ENCODE measurements around the gene MACROD2. TPM values are rescaled to one million over a fixed set of nuclear protein-coding genes. Genes with fewer than 3 reads are reported as not detected.

Gene MACROD2
- total and polyA plus RNA-seq, 2 of the 4 experiments (the other 2 are of a cell fraction), result not detected

GRCh38 chr20:14450256-14450655 lies 454.9 kb downstream of the MACROD2 start:
- in situ Hi-C loops (cut with MboI; ENCODE audit: low sequenced_read_pairs), result no loop called here
- POLR2A ChIA-PET (ENCODE audit: unreplicated experiment), result no interaction called here
- Histone ChIP-seq H3K4me3 (ENCODE audit: insufficient read depth, low read depth, low read length) (no peak overlapping the region), H2BK15ac (ENCODE audit: low read depth, low read length) (peak overlapping the region; percentile 79; the same call in 1 of the 3 replicates), H2AK9ac (replicated peaks; ENCODE audit: low read depth, low read length, poor library complexity) (no peak overlapping the region), H3K9ac (ENCODE audit: low read depth, low read length) (no peak overlapping the region), H4K20me1 (ENCODE audit: insufficient read depth, low read length) (no peaks in the 10 kb centered on the region), H4K91ac (ENCODE audit: insufficient read depth, low read depth, low read length) (peak overlapping the region; percentile 68; the same call in 1 of the 2 replicates), H3K27ac (ENCODE audit: insufficient read depth, low read length) (no peak overlapping the region), H3K4ac (ENCODE audit: low read depth, low read length) (peak overlapping the region; percentile 49; the same call in 1 of the 2 replicates), H3K56ac (ENCODE audit: extremely low read depth, insufficient read depth, low read length) (no peak overlapping the region), H3K27me3 (ENCODE audit: control insufficient read depth, insufficient read depth, low read length) (no peaks in the 10 kb centered on the region), H2BK20ac (ENCODE audit: low read depth, low read length) (peak overlapping the region; percentile 78; the same call in 1 of the 2 replicates), H2AK5ac (ENCODE audit: low read depth, low read length) (peak overlapping the region; percentile 59; the same call in 1 of the 2 replicates), H3K18ac (ENCODE audit: low read depth, low read length) (peak overlapping the region; percentile 62), H3K4me2 (ENCODE audit: low read depth, low read length) (no peak overlapping the region), H2AFZ (replicated peaks; ENCODE audit: low read length, poor library complexity) (no peak overlapping the region), H3K9me1 (ENCODE audit: insufficient read depth, low read length) (no peaks in the 10 kb centered on the region; the same call in 1 of the 2 replicates), H2BK5ac (ENCODE audit: low read depth, low read length, poor library complexity, severe bottlenecking) (no peak overlapping the region), H3K23ac (ENCODE audit: low read depth, low read length) (no peak overlapping the region), H3K9me3 (ENCODE audit: control insufficient read depth, insufficient read depth, low read length) (no peaks in the 10 kb centered on the region), H3K36me3 (ENCODE audit: control insufficient read depth, insufficient read depth, low read length) (no peaks in the 10 kb centered on the region), H4K5ac (ENCODE audit: low read depth, low read length) (no peak overlapping the region), H2BK120ac (ENCODE audit: low read depth, low read length) (0 out of 2 replicates have a peak overlapping the region, but pooled peaks have one; percentile 55), H3K79me1 (ENCODE audit: low read depth in 1 of 2, low read length in 2 of 2) (no peaks in the 10 kb centered on the region), H3K14ac (replicated peaks; ENCODE audit: low read depth, low read length) (no peak overlapping the region), H3K4me1 (ENCODE audit: control insufficient read depth, insufficient read depth, low read length) (peaks cover 4% of the 10 kb centered on the region; the same call in 1 of the 2 replicates), H4K8ac (ENCODE audit: low read depth in 2 of 2, low read length in 2 of 2) (peak overlapping the region in 1 of 2 experiments; percentile 4; a peak in 1 of 4 replicates)
- intact Hi-C loops (cut with micrococcal nuclease), result no loop called here
- WGBS, 2 experiments (ENCODE audit: extremely low coverage in 2 of 2, insufficient read length in 1 of 2), result no CpG with 5 or more reads among the region's 2 CpGs
- CTCF ChIA-PET, result no interaction called here
- ATAC-seq (ENCODE audit: low read depth), result no peak
- no TSS peak for BruUV-seq (replicated peaks)
- no peak for TF ChIP-seq NFE2L2 (IDR thresholded peaks at IDR 0.05; ENCODE audit: low read depth, low read length)
- no peak for TF ChIP-seq CEBPB (IDR thresholded peaks at IDR 0.05; ENCODE audit: low read depth, low read length)
- no peak for TF ChIP-seq BHLHE40 (IDR thresholded peaks at IDR 0.05; ENCODE audit: low read depth, low read length)
- no peak for DNase-seq
- dilution Hi-C loops (cut with HindIII; ENCODE audit: low sequenced_read_pairs, unreplicated experiment), result no loop called here

All from IMR-90 (cell line).